ENCODE results near the gene EGLN2.
A peak's percentile ranks its signal among the peaks of the same experiment; 100 is the strongest.
"Not testable (repeated sequence)": the region's sequence is repeated elsewhere in the genome, so short reads cannot be mapped to it uniquely, and the experiment has no call there.

EGLN2 gene

GRCh38 chr19:40802300-40803169, 3.5 kb downstream of the EGLN2 start:
- DNase-seq (ENCODE audit: low spot score): no peak

GRCh38 chr19:40803170-40803856, 4.3 kb downstream of the EGLN2 start:
- no peak for DNase-seq (ENCODE audit: low spot score)

- DNase-seq (ENCODE audit: low spot score): no peak
Observed at GRCh38 chr19:40803857-40804782, 5.1 kb downstream of the EGLN2 start.

- no peak for DNase-seq (ENCODE audit: low spot score)
Observed at GRCh38 chr19:40804783-40805242, 5.8 kb downstream of the EGLN2 start.

- DNase-seq (ENCODE audit: low spot score): no peak
Observed at GRCh38 chr19:40805258-40805868, 6.4 kb downstream of the EGLN2 start.

GRCh38 chr19:40806423-40807146, 7.6 kb downstream of the EGLN2 start:
- peak; percentile 97 for DNase-seq (ENCODE audit: low spot score)

GRCh38 chr19:40807147-40808020, 8.4 kb downstream of the EGLN2 start:
- no peak for DNase-seq (ENCODE audit: low spot score)

- no peak for DNase-seq (ENCODE audit: low spot score)
Observed at GRCh38 chr19:40808021-40808325, 9.0 kb downstream of the EGLN2 start.

- DNase-seq (ENCODE audit: low spot score): no peak
Observed at GRCh38 chr19:40808497-40808896, 9.5 kb downstream of the EGLN2 start.

- no peak for DNase-seq (ENCODE audit: low spot score)
Observed at GRCh38 chr19:40809358-40810086, 10.5 kb downstream of the EGLN2 start.

GRCh38 chr19:40810160-40810559, 11.2 kb downstream of the EGLN2 start:
- no peak for DNase-seq (ENCODE audit: low spot score)

- peak; percentile 75 for DNase-seq (ENCODE audit: low spot score)
Observed at GRCh38 chr19:40810649-40811408, 11.8 kb downstream of the EGLN2 start.

GRCh38 chr19:40811478-40812341, 12.7 kb downstream of the EGLN2 start:
- DNase-seq (ENCODE audit: low spot score): no peak

GRCh38 chr19:40812571-40812970, 13.6 kb downstream of the EGLN2 start:
- not testable (repeated sequence) for DNase-seq (ENCODE audit: low spot score)

GRCh38 chr19:40813182-40813581, 14.2 kb downstream of the EGLN2 start:
- no peak for DNase-seq (ENCODE audit: low spot score)

GRCh38 chr19:40815223-40815622, 16.2 kb downstream of the EGLN2 start:
- no peak for DNase-seq (ENCODE audit: low spot score)

- not testable (repeated sequence) for DNase-seq (ENCODE audit: low spot score)
Observed at GRCh38 chr19:40818480-40819399, 19.7 kb downstream of the EGLN2 start.
